COLO668 (cell line): Measurements from ENCODE around the gene TIMM22.

Experiments
- DNase-seq: peaks from one replicate; lab custom pipeline; 2025; ENCODE audit not compliant: unreplicated experiment; lab: John Stamatoyannopoulos, UW

The TIMM22 gene

DNA sequence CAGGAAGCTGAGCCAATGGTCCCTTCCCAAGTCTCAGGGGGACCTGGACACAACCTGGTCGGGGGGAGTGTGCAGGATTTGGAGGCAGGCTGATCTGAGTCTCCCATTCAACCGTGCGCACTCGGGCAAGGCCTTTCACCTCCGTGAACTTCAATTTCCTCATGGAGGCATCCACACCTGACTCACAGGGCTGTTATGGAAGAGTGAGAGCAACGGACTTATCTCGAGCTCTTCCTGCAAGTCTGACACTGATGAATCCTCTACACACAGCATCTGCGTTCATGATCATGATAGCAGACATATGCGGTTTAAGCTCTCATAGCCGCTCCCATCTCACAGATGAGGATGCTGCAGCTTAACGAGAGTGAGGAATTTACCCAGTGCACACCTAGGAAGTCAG lies 21.6 kb downstream of the TIMM22 start:
- DNase-seq: no peak

DNA sequence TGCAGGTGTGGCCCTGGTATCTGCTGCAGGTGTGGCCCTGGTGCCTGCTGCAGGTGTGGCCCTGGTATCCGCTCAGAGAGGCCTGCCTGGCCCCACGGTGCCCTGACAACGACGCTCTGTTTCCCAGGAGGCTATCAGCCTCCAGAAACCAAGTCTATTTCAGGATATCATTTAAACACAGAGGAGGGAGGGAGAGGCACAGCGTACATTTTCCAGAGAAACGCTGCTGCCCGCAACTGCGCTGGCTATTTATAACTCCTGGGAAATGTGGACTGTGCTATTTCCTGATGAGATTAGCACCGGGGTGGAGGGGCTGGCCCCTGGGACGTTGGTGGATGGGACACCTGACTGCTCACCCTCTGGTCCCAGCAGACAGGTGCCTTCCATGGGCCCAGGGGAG lies 22.5 kb downstream of the TIMM22 start:
- DNase-seq: no peak

DNA sequence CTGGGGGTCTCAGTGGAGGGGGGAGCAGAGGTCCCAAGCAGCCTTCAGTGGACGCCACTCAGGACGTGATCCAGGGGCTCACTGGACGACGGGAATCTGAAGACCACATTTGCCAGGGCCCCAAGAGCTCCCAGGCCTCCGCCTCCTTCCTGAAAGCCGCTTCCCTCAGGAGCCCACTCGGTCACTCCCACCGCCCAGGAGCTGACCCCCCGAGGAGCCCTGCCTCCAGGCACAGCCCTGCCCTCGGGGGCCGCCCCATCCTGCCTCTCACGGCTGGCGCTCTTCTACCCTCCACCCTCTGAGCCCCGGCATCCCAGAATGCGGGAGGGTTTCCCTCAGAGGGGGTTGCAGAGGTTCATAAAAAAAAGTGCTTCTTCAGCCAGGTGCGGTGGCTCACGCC lies 24.2 kb downstream of the TIMM22 start:
- DNase-seq: no peak

DNA sequence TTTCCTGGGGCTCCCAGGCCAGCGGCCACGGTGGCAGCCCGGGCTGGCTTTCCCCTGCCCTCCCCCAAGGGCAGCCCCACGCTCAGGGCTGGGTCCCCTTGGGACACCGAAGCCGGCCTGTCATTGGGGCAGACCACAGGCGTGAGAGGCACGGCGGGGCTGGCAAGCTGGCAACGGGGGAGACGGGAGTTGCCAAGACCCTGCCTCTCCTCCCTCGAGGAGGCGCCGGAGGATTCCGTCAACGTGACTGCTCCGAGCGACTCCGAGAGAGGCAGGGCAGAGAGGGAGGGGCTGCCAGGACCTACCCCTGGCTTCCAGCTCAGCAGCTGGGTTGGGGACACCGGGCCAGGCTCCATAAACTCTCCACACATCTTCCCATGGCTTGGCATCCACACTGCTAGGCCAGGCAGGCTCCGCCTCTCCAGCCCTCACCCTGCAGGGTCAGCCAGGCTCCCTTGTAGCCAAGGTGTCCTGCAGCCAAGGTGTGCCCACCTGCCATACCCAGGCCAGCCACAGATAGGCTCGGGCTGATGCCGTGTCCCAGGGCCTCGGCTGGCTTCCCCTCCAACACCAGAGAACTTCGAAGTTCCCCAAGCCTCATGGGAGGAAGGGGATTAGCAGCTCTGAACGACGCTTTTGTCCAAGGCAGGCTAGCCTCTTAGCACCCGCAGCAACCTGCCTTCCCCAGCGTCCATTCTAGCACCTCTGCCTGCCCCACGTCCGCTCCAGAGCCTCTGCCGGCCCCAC lies 25.5 kb downstream of the TIMM22 start:
- DNase-seq: no peak

DNA sequence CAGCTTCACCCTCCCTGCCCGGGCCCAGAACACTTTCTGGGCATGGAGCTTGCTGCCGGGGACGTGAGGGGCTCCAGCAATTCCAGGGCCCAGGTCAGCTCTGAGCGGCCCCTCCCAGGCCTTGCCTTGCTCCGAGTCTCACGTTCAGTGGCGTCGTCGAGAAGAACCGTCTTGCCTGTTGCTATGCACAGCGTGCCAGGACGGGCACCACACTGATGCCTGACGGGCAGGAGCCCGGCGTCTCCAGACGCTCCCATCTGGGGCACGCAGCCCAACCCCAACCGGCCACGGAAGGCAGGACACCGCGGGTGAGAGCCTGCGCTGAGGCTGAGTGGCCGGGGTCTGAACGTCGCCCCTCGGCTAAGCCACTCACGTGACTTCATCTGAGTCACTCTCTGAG lies 27.1 kb downstream of the TIMM22 start:
- DNase-seq: no peak

DNA sequence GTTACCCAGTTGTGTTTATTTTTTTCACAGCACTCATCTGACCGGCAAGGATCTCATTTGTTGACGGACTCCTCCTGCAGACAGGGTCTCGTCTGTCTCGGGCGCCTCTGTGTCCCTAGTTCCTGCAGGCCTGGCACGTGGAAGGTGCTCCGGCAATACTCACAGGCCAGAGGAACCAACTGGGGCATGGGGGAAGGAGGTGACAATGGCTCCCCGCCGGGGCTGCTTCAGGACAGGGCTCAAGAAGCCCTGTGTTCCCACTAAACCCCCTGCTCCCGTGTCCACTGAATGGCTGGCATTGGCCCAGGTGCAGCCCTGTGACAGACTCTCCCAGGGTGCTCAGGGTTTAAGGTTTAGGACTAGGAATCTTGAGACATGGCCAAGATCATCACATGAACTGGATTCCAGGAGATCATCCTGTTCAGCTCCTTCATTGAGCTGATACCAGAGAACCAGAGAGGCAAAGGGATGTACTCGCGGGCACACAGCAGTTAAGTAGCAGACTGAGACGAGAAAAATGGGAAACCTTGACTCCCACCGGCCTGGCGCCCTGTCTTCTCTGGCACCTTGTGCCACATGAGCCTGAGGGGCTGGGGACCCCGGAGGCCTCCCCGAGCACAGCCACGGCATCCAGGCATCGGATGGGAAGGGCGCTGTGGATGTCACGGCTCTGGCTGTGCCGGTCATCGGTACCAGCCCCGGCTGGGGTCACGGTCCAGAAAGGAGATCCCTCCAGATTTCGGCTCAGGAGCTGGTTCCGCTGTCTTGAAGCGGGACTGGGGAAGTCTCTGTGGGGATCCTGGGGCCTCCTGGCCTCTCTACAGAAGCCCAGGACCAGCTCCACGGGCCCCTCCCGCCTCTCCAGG lies 29.0 kb downstream of the TIMM22 start:
- DNase-seq: no peak

DNA sequence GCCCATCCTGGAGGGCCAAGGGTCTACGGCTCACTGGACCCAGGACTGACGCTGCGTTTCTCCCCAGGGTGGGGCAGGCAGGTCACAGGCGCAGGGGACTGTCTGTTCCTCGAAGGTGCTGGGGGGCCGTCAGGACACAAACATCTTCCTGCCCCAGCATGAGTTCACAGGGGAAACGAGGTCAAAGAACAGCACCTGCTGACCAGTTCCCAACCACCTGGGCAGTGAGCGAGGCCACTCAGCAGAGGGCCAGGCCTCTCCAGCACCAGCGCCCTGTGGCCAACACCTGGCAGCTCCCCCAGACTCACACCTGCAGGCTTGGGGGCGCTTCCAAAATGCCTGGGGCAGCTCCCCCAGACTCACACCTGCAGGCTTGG lies 29.7 kb downstream of the TIMM22 start:
- no peak for DNase-seq

DNA sequence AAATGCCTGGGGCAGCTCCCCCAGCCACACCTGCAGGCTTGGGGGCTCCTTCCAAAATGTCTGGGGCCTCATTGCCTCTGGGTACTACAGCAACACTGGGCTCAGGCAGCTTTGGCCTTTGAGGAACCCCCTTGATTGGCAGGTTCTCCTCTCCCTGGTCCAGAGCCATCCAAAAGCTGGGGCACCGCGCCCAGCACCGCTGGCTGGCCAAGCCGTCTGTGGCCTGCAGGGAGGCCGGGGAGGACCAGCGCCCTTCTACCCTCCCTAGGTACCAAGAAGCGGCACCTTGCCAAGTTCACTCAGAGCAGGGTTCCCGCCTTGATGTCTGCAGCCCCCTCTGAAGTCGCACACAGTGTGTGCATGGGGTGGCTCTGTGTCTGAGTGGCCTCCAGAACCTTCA lies 30.1 kb downstream of the TIMM22 start:
- DNase-seq: no peak

DNA sequence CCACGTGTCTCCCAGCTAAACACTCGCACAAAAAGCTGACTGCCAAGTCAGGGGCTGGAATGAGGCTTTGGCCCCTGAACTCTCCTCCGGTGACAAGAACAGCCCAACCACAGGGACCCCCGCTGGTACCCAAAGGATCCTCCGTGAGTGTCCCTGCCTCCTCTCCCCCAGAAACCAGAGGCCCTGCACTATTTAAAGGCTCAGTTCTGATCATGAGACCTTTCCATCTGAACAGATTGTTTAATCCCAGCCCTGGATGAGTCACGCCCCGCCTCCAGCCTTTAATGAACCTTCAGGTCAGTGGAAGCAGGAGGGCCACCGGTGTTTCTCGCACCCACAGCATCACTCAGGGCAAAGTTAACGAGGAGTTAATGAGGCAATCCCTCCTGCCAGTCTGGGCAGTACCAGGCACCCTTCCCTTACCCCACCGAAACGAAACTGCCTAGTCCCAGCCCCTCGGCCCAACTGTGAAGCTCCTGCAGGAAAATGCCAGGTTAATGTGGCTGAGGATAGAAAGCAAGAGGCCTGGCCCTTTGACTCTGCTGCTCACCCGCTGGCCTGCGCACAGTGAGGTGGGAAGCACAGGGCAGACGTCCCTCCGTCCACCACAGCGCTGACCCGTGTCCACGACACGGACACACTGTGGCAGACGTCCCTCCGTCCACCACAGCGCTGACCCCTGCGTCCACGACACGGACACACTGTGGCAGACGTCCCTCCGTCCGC lies 32.4 kb downstream of the TIMM22 start:
- DNase-seq: no peak

DNA sequence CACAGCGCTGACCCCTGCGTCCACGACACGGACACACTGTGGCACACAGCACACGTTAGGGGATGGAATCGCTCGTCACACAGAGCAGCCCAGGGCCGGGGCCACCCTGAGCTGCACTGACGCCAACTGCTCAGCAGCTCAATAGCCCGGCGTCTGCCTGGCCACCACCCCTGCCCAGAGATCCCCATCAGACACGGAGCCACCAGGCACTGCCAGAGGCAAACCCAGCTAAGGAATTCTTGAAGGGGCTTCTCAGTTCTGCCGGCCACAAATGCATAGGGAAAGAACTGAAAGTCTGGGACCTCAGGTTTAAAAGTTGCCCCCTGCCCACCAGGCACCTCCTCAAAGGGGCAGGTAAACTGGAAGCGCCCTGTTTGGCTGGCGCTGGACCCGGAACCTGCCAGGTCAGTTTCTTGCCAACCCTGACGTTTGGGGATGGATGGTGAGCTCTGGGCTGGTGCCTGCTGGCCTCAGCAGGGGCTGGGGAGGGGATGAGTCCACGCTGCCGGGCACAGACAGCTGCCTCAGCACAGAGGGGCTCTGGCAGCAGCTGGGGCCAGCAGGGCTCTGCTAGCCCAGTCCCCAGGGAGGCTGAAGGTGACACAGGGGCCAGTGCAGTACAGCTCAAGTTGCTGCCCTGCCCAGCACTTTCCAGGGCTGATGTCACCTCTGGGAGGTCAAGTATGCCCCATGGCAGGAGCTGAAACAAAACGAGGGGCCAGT lies 33.2 kb downstream of the TIMM22 start:
- no peak for DNase-seq

DNA sequence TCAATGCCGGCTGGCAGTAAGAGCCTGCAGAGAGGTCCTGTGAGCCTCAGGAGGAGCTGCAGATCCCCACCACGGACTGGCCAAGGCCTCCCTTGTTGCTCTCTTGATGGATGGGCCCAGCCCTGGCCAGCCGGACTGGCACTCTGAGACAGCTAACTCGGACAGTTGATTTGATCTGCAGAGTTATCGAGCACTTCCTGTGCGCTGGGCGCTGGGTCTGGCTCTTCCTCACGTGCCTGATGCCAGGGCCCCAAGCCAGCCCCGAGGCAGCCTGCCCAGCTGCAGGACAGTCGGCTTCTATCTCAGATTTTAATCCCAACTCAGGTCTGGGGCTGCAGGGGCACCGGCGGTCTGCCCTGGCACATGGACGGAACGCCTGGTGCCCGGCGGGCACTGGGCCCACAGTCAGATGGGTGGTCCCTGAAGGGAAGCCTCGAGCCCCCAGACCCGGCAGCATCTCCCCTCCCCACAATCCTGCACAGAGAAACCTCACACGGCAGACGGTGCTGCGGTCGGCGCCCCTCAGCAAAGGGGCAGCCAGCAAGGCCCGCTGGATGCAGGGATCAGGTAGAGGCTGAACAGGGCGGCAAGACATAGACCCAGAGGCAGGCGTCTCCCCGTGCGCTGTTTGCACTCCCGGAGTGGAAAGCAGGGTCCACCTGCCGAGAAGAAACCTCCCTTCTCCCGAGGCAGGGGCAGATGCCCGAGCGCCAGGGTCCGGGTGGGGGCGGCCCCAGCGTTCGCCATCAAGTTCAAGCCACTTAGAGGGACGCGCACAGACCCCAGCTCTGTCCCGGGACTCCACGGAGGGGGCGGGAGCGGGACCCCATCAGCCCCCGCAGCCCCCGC lies 34.0 kb downstream of the TIMM22 start:
- DNase-seq: no peak

DNA sequence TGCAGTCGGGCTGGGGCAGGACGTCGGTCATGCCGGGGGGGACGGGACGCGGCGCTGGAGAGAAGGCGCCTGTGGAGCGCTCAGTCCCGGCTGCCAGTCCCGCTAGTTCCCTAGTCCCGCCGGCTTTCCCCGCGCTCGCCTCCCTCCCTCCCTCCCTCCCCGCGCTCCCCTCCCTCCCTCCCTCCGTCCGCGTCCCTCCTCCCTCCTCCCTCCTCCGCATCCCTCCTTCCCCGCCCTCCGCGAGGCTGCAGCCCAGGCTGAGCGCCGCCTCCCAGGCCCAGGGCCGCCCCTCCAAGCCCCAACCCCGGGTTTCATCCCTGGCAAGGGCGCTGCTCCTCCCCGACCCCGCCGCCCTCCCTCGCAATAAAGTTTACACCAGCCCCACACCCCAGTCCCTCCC lies 34.8 kb downstream of the TIMM22 start:
- no peak for DNase-seq

DNA sequence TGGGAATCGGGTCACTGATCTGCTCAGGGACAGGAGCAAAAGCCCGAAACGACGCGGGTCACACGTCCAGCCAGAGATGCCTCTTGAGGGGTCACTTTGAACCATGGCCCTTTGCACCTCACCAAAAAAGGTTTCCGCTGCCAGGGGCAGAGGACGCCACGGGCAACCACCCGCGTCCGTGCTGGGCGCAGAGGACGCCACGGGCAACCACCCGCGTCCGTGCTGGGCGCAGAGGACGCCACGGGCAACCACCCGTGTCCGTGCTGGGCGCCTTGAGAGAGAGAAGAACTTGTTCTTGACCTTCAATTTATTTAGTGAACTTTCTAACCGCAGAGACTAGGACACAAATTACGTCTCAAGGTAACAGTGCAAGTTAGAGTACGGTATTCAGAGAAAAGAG lies 35.5 kb downstream of the TIMM22 start:
- DNase-seq: no peak

DNA sequence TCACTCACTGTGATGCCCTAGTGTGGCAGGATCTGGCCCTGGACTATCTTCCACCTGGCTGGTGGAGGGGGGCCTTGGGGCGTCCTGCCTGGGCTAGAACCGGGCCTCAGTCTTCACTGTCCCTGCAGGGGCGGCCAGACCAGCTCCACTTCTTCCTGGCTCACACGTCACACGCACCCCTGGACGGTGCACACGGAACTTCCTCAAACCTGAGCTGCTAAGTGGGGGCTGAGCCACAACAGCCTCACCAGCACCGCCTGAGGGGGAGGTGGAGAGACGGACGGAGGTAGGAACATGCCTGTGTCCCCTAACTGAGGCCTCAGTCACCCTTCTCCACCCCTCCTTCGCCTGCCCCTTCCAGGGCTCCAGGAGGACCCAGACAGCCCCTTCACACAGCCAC lies 36.6 kb downstream of the TIMM22 start:
- no peak for DNase-seq

DNA sequence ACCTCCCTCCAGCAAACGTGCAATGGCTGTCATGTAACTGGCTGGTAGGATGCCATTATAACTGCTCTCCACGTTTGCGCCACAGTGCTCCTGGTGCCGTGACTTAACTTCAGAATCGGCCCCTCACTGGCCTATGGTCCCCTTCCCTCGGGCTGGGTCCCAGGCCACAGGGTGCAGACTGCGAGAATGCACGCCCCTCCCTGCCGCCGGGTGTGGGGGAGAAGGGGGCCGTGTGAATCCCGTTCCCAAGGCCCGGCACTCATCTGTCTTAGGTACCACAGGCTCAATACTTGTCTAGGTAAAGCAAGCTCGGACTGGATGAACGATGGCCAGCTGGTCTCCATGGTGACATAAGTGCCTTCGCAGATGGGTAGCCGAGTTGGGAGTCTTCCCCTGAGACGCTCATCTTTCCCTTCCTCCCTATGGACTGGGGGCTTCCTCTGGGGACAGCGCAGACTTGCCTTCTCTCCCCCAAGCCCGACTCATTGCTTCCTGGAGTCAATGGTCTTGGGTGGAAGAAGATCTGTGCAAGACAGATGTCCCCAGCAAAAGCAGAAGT lies 37.8 kb downstream of the TIMM22 start:
- no peak for DNase-seq

DNA sequence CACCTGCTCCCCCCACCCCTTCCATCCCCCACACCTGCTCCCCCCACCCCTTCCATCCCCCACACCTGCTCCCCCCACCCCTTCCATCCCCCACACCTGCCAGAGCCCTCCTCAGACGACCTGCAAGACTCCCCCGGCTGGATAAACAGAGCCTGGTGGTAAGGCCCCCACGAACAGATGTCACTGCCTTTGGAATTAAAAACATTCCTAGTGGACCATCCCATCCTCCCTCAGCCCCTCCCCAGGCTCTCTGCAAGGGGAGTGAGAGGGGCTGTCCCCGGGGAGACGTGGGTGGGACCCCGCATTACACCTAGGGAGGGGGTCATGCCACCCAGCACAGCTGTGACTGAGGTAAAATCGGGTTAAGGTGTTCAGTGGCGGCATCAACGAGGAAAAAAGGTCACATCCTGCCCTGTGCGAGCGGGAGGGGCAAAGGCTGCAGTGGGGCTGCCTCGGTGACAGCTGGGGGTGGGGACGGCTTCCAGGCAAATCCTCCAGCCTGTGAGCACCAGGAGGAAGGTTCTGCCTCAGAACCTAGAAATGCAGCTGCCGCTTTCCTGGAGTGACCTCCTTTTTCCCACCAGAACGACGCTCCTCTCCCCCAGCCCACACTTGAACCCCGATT lies 38.7 kb downstream of the TIMM22 start:
- DNase-seq: no peak

DNA sequence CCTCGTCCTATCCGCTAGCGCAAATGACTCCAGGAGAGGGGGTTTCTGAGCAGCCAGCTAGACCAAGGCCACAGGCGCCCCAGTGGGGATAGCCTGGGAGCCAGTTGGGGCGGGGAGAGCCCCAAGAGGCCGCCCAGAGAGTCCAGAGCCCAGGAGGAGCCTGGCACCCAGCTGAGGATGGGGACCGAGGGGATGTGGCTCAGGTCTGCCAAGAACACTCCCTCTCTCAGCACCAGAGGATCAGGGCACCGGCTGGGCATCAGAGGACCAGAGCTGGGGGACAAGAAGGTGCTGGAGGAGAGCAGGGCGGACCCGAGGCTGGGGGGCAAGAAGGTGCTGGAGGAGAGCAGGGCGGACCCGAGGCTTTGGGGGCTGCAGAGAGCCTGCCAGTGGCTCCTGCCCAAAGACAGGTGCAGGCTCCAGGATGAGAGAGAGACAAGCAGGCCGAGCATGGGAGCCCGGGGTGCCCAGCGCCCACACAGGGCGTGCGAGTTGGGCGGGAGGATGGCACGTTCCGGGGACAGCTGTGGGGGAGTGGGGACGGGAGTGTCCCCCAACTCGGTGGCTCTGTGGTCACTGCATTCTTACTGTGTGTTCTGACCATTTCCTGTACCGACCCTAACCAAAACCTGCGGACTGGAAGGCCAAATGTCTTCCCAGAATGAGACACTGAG lies 39.4 kb downstream of the TIMM22 start:
- no peak for DNase-seq

DNA sequence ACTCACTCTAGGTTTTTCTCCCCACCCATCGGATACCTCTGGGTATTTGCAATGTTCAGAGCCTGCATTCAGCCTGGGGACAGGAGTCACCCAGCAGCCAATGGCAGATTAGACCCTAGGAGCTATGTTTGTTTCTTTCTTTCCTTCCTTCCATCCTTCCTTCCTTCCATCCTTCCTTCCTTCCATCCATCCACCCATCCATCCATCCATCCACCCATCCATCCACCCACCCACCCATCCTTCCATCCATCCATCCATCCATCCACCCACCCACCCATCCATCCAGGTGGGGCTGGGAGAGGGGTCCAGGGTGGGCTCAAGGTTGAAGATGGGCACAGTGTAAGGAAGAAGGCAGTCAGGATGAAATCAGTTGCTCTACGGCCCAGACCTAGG lies 39.9 kb downstream of the TIMM22 start:
- no peak for DNase-seq

DNA sequence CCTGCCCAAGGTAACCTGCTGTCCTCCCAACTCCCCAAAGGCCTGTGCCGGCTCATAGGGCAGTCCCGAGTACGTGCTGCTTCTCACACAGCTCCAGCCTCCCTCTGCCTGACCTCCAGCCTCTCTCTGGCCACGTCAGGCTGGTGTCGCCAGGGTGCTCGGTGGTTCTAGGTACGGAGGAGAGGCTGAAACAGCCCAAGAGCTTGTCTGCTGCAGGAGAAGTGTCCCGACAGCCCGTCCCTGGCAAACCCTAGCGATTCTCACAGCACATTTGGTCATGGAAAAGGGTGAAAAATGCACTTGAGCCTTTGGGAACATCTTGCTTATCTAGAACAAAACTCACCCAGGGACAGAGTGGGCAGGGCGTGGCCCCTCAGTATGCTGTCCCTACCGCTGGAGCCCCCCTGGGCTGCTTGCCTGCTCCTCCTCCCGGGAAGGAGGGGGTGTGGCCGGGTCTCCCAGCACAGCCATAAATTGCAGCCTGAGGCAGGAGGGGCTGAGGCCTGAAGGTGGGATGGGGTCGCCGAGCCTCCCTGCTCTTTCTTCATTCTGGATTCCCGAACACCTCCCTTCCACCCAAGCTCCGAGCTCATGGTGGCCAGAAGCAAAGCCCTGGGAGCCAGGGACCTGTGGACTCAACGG lies 40.4 kb downstream of the TIMM22 start:
- DNase-seq: no peak
